IPS-18c (cell line): Measurements from ENCODE around the gene NUDT4.
"Not testable (repeated sequence)": the region's sequence is repeated elsewhere in the genome, so short reads cannot be mapped to it uniquely, and the experiment has no call there.

Experiments
- H3K4me3 ChIP-seq: 2 replicates; pipeline ENCODE4 v1.7.0; 2013; ENCODE audit warnings: low read depth, mild to moderate bottlenecking, low read length, moderate library complexity; ENCODE audit not compliant: insufficient read depth
- H3K9me3 ChIP-seq: one replicate; pipeline ENCODE4 v1.6.1; 2013; ENCODE audit warnings: mild to moderate bottlenecking, low read length, moderate library complexity; ENCODE audit not compliant: control insufficient read depth, insufficient read depth

NUDT4 gene

DNA sequence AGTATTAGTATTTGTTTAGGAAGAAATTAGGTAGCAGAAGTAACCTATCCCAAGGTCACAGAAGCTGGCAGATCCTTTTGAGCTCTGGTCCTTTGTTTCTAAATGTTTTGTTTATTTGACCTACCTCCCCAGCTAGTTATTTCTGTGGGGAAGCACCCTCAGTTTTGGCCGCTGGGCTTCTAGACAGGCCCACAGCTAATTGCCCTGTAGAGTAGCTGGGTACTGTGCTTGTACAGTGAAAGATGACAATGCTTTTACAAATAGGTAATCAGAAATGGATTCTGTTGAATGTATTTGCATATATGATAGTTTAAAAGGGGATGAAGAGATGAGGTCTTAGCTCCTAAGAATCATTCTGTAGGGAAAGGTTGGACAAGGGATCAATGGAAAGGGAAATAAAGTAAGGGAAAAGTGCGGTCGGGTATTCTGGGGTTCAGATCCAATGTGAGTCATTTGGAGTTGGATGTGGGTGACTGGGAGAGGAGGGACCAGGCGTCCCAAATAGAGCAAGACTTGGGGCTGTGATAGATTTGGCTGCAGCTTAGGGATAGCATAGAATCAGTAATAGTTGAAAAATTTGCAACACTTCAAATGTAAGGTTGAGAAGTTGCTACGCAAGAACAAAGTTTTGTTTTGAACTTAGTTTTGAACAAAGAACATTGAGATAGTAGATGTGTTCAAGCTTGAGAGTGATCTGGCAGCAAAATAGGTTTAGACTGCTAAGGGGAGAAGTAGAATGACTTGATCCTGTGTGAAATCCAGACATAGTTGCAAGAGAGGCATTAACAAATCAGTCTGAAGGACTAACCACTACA is 3.6 kb downstream of the NUDT4 start:
- Histone ChIP-seq H3K4me3 (no peak overlapping the region), H3K9me3 (no peaks in the 10 kb centered on the region)

DNA sequence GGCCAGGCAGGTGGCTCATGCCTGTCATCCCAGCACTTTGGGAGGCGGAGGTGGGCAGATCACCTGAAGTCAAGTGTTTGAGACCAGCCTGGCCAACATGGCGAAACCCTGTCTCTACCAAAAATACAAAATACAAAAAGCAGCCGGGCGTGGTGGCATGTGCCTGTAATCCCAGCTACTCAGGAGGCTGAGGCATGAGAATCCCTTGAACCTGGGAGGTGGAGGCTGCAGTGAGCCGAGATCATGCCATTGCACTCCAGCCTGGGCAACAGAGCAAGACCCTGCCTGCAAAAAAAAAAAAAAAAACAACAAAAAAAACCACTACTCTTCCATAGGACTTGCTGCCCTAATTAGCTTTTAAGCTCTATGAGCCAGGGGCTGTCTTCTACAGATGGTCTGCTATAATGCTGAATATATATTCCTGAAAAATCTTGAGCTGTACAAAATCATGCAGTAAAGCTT is 4.3 kb downstream of the NUDT4 start:
- H3K4me3 ChIP-seq, H3K9me3 ChIP-seq: not testable (repeated sequence)

DNA sequence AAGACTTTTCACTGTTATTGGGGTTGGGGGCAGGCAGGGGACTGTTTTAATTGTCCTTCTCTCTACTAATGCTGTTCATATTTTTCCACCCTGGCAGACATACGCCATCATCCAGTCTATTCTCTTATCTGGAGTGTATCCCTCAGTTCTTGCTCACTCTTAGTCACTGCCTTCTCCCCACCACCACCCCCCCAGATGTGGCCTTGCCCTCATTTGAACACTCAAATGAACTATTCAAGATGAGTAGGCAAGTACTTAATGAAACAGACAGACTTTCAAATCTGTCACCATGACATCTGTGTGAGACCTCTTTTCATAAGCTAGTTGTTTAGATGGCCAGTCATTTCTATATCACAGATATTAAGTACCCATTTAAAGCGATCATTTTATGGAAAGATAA is 10.1 kb downstream of the NUDT4 start:
- Histone ChIP-seq H3K4me3 (no peak overlapping the region), H3K9me3 (peaks cover 2% of the 10 kb centered on the region)

DNA sequence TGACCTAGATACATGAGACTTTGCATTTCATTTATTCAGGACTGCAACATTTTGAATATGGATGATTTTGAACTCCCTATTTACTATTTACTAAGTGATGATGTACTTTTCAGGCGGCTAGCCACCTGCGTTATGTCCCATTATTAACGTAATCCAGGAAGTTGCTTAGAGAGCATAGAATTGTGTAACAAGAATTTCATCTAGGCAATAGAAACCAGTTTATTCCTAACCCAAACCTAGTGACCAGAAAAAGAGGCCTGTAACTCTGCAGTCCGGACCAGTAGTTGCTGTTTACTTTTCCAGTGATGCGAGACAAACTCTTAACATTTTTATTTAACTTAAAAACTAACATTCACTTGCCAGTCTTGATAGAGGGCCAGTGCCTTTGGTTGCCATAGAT is 12.3 kb downstream of the NUDT4 start:
- peaks cover 2% of the 10 kb centered on the region for H3K9me3 ChIP-seq
- no peak overlapping the region for H3K4me3 ChIP-seq

DNA sequence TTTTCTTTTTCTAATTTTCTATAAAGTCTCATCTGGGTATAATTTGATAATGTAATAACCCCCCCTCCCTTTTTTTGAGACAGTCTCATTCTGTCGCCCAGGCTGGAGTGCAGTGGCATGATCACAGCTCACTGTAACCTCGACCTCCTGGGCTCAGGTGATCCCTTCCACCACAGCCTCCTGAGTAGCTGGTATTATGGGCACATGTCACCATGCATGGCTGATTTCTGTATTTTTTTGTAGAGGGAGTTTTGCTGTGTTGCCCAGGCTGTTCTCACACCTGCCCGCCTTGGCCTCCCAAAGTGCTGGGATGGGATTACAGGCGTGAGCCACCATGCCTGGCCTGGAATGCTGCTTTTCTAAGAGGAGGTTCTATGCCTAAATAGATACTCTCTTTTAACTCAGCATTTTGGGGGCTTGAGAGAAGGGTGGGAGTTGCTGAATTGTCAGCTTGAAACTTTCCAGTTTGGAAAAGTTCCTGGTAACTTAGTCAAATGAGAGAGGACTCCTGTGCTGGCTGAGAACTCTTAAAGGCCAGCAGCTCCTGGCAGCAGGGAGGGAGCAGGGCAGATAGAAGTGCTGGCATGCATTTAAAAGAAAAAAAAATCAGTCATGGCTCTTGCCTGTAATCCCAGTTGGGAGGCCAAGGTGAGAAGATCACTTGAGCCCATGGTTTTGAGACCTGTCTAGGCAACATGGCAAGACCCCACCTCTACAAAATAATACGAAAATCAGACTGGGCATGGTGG is 13.0 kb downstream of the NUDT4 start:
- Histone ChIP-seq H3K9me3 (peaks cover 2% of the 10 kb centered on the region), H3K4me3 (no peak overlapping the region)

DNA sequence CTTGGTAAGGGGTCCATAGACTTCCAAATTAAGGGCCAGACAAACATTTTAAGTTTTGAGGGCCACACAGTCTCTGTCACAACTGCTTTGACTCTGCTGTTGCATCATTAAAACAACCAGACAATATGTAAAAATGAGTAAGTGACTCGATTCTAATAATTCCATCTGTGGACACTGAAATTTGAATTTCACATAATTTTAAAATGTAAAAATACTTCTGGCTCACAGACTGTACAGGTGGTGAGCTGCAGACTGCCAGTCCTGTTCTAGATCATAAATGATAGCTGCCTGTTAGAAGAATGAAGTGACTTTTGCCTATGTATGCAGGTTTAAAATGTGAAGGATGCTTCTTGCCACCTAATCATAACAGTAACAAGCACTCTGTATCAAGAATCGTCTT is 15.7 kb downstream of the NUDT4 start:
- H3K4me3 ChIP-seq = no peak overlapping the region

DNA sequence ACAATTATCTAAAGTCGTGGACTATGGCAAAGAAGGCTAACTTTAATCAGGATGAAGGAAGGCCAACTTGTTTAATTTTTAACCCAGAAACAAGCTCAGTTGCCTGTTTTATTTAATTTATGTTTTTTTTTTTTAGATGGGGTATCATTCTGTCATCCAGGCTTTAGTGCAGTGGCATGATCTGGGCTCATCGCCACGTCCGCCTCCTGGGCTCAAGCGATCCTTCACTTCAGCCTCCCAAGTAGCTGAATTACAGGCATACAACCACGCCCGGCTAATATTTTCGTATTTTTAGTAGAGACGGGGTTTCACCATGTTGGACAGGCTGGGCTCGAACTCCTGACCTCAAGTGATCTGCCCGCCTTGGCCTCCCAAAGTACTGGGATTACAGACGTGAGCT is 19.7 kb downstream of the NUDT4 start:
- Histone ChIP-seq H3K9me3 (no peaks in the 10 kb centered on the region), H3K4me3 (no peak overlapping the region)

More for the DNA sequence above, 15.7 kb downstream of the NUDT4 start:
- peaks cover 2% of the 10 kb centered on the region for H3K9me3 ChIP-seq

DNA sequence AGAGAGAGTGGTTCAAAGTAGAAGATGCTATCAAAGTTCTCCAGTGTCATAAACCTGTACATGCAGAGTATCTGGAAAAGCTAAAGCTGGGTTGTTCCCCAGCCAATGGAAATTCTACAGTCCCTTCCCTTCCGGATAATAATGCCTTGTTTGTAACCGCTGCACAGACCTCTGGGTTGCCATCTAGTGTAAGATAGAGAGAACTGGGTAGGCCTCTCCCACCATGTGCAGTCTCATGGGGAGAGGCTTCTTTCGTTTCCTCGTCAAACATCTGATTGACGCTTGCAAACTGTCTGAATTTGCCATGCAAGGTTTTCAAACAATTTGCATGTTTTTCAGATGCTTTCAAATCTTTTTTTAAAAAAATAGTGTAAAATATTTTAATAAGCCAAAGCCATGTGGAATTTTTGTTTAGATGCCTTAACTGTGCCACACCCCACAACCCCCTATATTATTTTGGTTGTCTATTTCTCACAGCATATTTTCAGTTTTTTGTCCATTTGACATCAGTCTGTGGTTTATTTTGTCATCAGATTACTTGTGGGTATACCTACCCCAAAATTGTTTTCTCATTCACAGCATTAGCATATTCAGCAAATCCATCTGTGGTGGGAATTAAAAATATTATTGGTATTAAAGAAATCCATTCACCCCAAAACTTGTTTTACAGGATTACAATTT is 21.6 kb downstream of the NUDT4 start:
- not testable (repeated sequence) for H3K4me3 ChIP-seq, H3K9me3 ChIP-seq

DNA sequence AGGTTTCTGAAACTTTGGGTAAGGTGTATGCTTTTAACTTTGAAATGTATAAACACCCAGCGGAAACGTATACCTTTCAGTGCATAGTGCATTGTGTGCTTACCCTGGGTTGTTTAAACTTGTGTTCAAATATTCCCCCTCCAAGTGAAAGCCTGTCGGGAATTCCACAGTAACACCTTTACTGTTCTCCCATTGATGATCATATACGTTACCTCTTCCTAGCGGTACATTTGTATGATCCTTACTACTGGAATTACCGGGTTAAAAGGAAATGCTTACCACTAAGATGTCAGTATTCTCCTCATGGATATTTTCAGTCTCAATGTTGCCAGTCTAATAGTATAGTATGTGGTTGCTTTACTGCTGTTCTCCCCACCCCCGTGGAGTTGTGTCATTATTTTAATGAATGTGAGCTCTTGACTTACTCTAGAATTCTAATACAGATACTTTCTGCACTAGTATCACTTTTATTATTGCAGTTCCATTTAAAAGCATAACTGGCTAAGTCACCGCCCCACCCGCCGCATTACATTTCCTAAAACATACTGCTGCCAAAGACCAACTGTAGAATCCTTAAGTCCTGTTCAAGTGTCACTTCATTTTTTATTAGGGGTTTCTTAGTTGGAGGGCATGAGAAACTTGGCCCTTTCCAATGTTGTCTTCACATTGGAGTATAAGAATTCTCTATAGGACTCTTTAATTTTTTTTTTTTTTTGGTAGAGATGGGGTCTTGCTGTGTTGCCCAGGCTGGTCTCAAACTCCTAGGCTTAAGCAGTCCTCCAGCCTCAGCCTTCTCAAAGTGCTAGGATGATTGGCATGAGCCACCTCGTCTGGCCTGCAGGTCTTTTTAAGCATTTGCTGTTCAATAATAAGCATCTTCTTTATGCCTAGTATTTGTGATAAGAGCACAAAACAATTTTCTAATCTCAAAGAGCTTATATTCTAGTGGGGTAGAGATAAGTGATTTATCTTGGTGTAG is 24.9 kb downstream of the NUDT4 start:
- H3K9me3 ChIP-seq = no peaks in the 10 kb centered on the region
- no peak overlapping the region for H3K4me3 ChIP-seq

DNA sequence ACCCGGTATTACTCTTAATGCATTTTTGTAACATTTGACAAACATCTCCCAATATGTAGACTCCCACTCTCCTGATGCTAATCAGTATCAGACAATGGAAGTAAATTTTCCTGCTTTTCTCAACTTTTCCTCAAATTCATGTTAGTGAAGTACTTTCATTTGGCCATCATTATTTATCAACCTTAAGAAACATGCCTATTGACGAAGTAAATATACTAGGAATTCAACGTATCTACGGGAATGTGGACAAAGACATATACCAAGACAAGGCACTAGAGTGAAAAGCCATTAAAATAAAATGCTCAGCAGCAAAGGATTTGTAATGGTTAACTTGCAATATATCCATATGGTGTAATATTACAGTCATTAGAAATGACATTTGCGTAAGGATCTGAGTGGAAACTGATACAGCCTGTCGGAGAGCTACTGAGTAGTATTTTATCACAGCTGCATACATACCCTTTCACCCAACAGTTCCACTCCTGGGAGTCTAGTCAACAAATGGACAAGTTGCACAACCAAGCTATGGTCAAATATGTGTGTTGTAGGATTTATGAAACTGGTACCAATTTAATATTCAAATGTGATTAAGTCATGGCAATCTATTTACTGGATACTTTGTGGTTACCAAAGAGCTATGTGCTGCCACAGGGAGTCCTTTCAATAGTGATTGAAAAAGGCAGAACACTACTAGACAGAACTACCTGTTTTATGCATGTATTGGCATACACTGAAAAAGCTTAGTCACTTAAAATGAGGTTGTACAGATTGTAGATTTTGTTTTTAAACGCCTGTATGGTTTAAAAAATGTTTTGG is 26.5 kb downstream of the NUDT4 start:
- no peaks in the 10 kb centered on the region for H3K9me3 ChIP-seq
- H3K4me3 ChIP-seq = no peak overlapping the region

DNA sequence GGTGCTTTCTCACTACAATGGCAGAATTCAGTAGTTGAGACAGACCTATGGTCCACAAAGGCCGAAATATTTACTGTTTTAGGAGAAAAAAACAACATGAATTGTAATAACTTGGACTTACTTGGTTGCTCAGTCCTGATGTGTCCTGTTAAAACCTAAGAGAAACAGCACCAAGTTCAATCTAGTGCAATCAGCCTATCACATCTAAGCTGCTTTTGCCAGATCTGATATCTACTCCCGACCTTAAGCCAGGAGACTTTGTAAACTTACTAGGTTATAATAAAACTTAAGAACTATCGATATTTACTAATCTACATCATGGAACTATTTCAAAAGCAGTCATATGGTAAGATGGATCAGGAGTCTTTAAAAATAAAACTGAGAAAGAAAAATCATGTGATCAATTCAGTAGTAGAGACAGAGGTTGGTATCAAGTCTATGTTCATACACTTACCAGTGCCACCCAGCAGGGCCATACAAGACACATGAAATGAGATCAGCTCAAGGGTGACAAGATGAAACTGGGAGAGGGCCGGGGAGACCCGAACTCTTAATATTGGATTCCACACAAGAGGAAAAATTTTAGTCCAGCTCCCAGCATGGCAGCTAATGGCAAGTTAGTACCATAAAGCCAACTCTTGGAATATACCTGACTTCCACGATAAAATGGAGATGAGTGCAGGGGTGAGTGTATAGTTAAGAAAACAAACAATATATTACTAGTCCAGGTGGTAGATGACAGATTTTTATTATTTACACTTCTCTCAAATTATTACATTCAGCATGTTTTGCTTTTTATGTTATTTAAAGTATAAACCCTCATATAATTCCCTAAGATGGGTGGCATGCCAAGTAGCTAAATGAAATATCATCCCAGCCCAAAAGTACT is 27.5 kb downstream of the NUDT4 start:
- no peak overlapping the region for H3K4me3 ChIP-seq
- no peaks in the 10 kb centered on the region for H3K9me3 ChIP-seq

DNA sequence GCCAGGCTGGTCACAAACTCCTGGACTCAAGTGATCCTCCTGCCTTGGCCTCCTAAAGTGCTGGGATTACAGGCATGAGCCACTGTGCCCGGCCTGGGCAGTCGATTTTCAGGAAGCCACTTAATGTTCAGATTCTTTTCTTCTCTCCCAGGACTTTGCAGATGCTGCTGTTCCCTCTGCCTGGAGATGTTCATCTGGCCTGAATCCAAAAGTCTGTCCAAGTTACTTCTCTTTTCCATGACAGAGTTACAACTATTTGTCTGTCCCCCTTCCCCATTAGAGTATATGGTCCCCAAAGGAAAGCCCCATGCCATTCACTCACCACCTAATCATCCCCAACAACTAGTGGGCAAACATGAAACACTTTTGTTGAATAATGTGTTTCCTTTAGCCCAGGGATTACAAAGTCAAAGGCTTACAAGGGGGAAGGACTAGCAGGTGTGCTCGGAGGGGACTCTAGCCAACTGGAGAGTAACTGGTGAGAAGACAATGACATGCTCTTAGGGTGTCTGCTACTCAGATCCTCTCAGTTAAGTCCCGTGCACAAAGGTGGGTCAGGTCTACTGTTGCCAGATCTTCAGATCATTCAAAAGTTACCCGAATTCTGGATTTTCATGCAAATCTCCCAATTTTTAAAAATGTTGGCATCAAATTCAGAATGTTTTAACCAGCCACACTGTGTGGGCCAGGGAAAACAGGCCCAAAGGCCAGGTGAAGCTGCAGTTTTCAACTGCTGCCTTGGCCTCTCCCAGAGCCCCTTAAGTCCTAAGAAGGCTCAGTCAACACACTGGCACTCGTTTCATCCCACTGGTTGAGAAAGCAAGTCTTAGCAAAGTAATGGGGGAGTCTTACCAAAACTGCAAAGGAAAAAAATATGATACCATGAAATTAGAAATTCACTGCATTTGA is 29.6 kb downstream of the NUDT4 start:
- Histone ChIP-seq H3K9me3 (no peaks in the 10 kb centered on the region), H3K4me3 (no peak overlapping the region)

DNA sequence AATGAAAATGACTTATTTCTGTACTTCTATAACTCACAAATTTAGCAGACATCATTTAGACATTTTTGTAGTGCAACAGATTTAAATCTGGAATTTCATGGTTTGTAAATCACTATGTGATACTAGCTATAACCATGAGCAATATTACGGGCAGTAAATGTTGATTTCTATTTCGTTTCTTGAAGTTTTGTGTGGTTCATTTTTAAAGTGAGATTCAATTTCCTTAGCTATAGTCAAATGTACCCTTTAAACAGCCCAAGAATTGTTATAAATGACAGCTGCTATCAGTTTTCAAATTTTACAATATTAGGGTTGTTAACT is 30.2 kb downstream of the NUDT4 start:
- Histone ChIP-seq H3K4me3 (no peak overlapping the region), H3K9me3 (no peaks in the 10 kb centered on the region)

DNA sequence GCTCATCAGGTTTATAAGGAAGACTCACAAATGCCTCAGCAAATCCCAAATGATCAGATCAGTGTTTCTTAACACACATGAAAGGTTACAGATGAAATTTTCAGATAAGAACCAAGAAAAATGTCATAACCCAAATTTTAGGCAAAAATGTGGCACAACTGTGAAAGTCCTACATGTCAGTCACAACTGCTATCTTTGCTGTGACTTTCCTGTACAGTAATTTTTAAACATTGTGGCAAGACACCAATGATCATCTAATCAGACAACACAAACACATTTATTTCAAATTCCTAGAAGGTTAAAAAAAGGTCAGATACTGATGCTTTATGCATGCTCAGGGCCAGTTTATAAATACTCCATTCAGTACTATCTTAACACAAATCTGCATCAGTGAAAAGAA is 31.1 kb downstream of the NUDT4 start:
- no peaks in the 10 kb centered on the region for H3K9me3 ChIP-seq
- H3K4me3 ChIP-seq = no peak overlapping the region
